Measurements from ENCODE around the gene CASP8. TPM values are rescaled to one million over a fixed set of nuclear protein-coding genes. Genes with fewer than 3 reads are reported as not detected.

Gene CASP8
- total RNA-seq, result 28.6 and 29.4 TPM in 2 replicates

DNA sequence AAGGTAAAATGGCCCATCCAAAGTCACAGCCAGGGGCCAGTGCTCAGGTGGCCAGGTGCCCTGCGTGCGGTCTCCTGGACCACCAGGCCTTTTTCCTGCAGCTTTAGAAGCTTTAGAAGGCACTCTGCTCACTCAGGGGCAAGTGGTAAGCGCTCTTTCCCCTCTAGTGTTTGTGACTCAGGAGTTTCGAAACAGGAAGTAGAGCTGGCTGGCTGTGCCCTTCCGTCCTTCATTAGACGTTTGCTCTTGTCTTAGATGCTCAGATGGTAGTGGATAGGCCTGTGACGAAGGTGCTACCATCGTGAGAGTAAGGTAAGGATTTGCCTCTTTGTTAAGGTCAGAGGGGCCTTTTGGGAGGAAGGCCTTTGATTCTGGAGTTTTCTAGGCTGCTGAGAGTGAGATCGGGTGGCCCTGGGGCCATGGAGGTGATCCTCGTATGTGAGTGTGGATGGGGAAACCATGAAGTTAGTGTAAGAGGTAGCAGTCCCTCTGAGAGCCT lies at the start of gene CASP8:
CASP8 (plus strand) TSS at position 235 of the 499 bp plus-strand sequence. CDS start 5,951 bp downstream, outside the sequence.

Small RNA genes lying within 50 kb of the gene (small RNA-seq; reads per million reads assigned to genes)
- not detected for gene MTND4LP13

Other genes starting within 250 kb of the CASP8 start
- gene HYCC2, start 188.9 kb upstream of the CASP8 start, total RNA-seq, result 10.9 and 15.9 TPM in 2 replicates
- 18.5 and 23.8 TPM in 2 replicates for gene NDUFB3, start 188.5 kb upstream of the CASP8 start, total RNA-seq
- gene CFLAR, start 144.4 kb upstream of the CASP8 start, total RNA-seq, result 135 and 157 TPM in 2 replicates
- 3.1 and 5.7 TPM in 2 replicates for gene CASP10, start 77.4 kb upstream of the CASP8 start, total RNA-seq
- gene FLACC1, start 96.8 kb downstream of the CASP8 start, total RNA-seq, result 1.3 and 1.9 TPM in 2 replicates
- gene TRAK2, start 190.9 kb downstream of the CASP8 start, total RNA-seq, result 97.0 and 98.3 TPM in 2 replicates
- 33.4 and 40.3 TPM in 2 replicates for gene STRADB, start 191.2 kb downstream of the CASP8 start, total RNA-seq